Thoracic aorta (tissue), 2 donors: ENCODE measurements around the gene IL25. TPM values are rescaled to one million over a fixed set of nuclear protein-coding genes. Genes with fewer than 3 reads are reported as not detected.
"Not testable (repeated sequence)": the region's sequence is repeated elsewhere in the genome, so short reads cannot be mapped to it uniquely, and the experiment has no call there.

Source experiments
- ATAC-seq: fragments of 150-250 bp; one replicate; pipeline ENCODE4 v1.8.0; 2017; ENCODE audit warnings: low read depth; ENCODE audit not compliant: insufficient number of reproducible peaks, low FRiP score
- DNase-seq: peaks from one replicate; pipeline ENCODE4 v3.0.0-alpha.2; 2020; ENCODE audit warnings: low spot score
- H3K27ac ChIP-seq, 2 donors: fragments of 200-600 bp; sonication (generic); 1 replicate in 1 of 2; 2 replicates in 1 of 2; pipeline ENCODE4 v1.5.1; 2016; ENCODE audit warnings: mild to moderate bottlenecking in 2 of 2, moderate library complexity in 2 of 2
- H3K27me3 ChIP-seq: fragments of 200-600 bp; sonication (generic); replicated peaks from 2 replicates; pipeline ENCODE4 v1.6.0; 2016; ENCODE audit warnings: mild to moderate bottlenecking; ENCODE audit not compliant: insufficient read depth
- H3K36me3 ChIP-seq: fragments of 200-600 bp; sonication (generic); one replicate; pipeline ENCODE4 v1.5.1; 2016
- H3K4me1 ChIP-seq, 2 donors: fragments of 200-600 bp; sonication (generic); 1 replicate in 1 of 2; 2 replicates in 1 of 2; pipeline versions ENCODE4 v1.5.1 to v1.6.0; 2016; ENCODE audit warnings: low read depth in 2 of 2, mild to moderate bottlenecking in 1 of 2; ENCODE audit not compliant: control insufficient read depth in 1 of 2
- H3K4me3 ChIP-seq: fragments of 200-600 bp; sonication (generic); 2 replicates; pipeline ENCODE4 v1.5.1; 2016; ENCODE audit warnings: mild to moderate bottlenecking
- H3K9me3 ChIP-seq: fragments of 200-600 bp; sonication (generic); 2 replicates; pipeline ENCODE4 v1.5.1; 2016
- CTCF ChIP-seq: fragments of 200-600 bp; sonication (generic); IDR thresholded peaks from one replicate; pipeline ENCODE4 v1.5.1; 2019; ENCODE audit warnings: antibody characterized with exemption
- total RNA-seq, 2 donors: library from RNA; depleted of rRNA; stranded (reverse); fragments of >200 nt; gene quantifications; one replicate each; pipeline versions ENCODE4 v1.1.0 to v1.2.3, GENCODE V29; 2016

IL25 gene
- total RNA-seq: not detected

GRCh38 chr14:23372509-23372908 is at the start of gene IL25:
TSS of gene IL25 (plus strand) at chr14:23372809.
- Histone ChIP-seq H3K27me3 (no peaks in the 10 kb centered on the region), H3K4me1 (peaks cover 0 to 4% of the 10 kb centered on the region in 2 donors), H3K36me3 (no peaks in the 10 kb centered on the region), H3K27ac (no peak within 1 kb of the TSS), H3K9me3 (no peaks in the 10 kb centered on the region), H3K4me3 (no peak within 1 kb of the TSS)
- DNase-seq (no peak), ATAC-seq (no peak)
- TF ChIP-seq CTCF: no peak

DNA sequence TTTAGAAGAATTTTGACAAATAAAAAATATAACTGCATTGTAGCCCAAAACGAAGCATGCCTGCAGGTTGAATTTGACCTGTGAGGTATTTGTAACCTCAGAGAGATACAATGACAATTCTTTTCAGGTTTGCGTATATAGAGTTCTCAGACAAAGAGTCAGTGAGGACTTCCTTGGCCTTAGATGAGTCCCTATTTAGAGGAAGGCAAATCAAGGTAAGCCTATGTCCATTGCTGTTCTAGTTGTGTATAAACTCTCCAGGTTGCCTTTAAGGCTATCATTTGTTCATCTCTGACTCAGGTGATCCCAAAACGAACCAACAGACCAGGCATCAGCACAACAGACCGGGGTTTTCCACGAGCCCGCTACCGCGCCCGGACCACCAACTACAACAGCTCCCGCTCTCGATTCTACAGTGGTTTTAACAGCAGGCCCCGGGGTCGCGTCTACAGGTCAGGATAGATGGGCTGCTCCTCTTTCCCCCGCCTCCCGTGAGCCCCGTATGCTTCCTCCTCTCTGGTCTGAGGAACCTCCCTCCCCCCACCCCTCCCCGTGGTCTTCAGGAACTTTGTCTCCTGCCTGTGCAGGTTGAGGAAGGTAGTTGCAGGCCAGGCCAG is 48.7 kb upstream of the IL25 start:
- Histone ChIP-seq H3K27ac (no peak overlapping the region), H3K36me3 (peaks cover 19% of the 10 kb centered on the region), H3K27me3 (no peaks in the 10 kb centered on the region), H3K4me1 (peaks cover 8 to 18% of the 10 kb centered on the region in 2 donors), H3K4me3 (no peak overlapping the region), H3K9me3 (no peaks in the 10 kb centered on the region)
- DNase-seq (no peak), ATAC-seq (no peak)
- no peak for TF ChIP-seq CTCF

- no peak for TF ChIP-seq CTCF
- Histone ChIP-seq H3K36me3 (peaks cover 19% of the 10 kb centered on the region), H3K9me3 (no peaks in the 10 kb centered on the region), H3K27ac (no peak overlapping the region), H3K27me3 (no peaks in the 10 kb centered on the region), H3K4me1 (peaks cover 8 to 18% of the 10 kb centered on the region in 2 donors), H3K4me3 (no peak overlapping the region)
- no peak for ATAC-seq
- no peak for DNase-seq
Measured at GRCh38 chr14:23324455-23324846, 48.2 kb upstream of the IL25 start.

DNA sequence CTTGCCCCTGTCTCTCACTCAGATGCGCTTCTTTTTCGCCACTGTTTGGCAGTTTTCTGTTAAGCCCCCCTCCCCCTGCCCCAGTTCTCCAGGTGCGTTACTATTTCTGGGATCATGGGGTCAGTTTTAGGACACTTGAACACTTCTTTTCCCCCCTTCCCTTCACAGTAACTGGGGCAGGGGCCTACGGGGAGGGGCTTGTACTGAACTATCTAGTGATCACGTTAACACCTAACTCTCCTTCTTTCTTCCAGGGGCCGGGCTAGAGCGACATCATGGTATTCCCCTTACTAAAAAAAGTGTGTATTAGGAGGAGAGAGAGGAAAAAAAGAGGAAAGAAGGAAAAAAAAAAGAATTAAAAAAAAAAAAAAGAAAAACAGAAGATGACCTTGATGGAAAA is 47.6 kb upstream of the IL25 start:
- TF ChIP-seq CTCF: no peak
- no peaks in the 10 kb centered on the region for H3K27me3 ChIP-seq
- ATAC-seq (no peak), DNase-seq (no peak)
- H3K4me1 ChIP-seq: peaks cover 8 to 17% of the 10 kb centered on the region in 2 donors
- H3K27ac ChIP-seq: no peak overlapping the region
- peaks cover 19% of the 10 kb centered on the region for H3K36me3 ChIP-seq
- no peak overlapping the region for H3K4me3 ChIP-seq
- H3K9me3 ChIP-seq: no peaks in the 10 kb centered on the region

DNA sequence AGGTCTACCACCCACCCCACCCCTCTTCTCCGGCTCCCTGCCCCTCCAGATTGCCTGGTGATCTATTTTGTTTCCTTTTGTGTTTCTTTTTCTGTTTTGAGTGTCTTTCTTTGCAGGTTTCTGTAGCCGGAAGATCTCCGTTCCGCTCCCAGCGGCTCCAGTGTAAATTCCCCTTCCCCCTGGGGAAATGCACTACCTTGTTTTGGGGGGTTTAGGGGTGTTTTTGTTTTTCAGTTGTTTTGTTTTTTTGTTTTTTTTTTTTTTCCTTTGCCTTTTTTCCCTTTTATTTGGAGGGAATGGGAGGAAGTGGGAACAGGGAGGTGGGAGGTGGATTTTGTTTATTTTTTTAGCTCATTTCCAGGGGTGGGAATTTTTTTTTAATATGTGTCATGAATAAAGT is 46.9 kb upstream of the IL25 start:
- ATAC-seq, H3K4me3 ChIP-seq: not testable (repeated sequence)

More for the DNA sequence above, 46.9 kb upstream of the IL25 start:
- Histone ChIP-seq H3K36me3 (peaks cover 19% of the 10 kb centered on the region), H3K4me1 (peaks cover 8 to 11% of the 10 kb centered on the region in 2 donors)
- H3K9me3 ChIP-seq, H3K27me3 ChIP-seq, H3K27ac ChIP-seq, DNase-seq: not testable (repeated sequence)
